Endothelial cell of coronary artery (primary cell): ENCODE data around the gene EXOC3. TPM values are rescaled to one million over a fixed set of nuclear protein-coding genes. Genes with fewer than 3 reads are reported as not detected.

Experiments
- total RNA-seq: library from RNA; depleted of rRNA; stranded (reverse); fragments of >200 nt; gene quantifications from 2 replicates; pipeline ENCODE4 v1.2.3, GENCODE V29; 2014

Gene EXOC3
- 34.5 and 43.8 TPM in 2 replicates for total RNA-seq

DNA sequence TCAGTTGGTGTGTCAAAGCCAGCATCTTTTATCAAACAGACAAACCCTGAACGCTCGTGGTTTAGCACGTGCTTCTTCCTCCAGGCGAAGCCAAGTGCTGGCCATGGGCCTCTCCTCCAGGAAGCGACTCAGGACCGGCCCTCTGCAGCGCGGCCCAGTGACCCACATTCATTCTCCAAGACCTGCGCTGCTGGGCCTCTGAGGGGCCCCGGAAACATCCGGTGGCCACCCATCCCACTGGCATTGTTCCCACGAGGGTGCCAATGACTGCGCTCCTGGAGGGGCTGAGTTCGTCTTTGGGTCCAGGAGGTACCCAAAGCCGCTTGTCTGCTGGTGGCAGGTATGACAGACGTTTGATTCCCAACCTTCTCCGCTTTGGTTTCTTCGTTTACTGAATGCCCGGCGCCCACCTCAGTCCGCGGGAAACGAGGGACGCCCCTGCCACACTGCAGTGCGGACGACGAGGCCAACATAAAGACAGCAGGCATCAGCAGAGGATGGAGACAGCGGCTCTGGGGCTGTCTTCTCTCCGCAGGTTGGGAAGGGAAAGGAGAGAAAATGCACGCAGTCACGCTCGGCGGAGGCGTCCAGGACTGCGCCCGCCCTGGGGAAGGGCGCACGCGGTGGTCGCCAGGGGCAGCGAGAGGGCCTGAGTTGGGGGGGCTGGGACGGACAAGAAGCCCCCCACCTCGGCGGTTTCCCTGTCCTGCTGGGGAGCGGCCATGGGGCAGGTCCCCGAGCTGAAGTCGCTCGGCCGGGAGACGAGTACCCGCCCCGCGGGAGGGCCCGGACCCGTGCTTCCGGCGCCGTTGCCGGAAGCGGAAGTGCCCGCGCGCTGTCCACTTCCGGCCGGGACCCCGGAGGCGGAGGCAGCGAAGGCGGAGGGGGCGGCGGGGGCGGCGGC, at the start of gene EXOC3:
Gene EXOC3 (plus strand): TSS at position 842 of the 904 bp plus-strand sequence. CDS start 3,030 bp downstream, outside the sequence.

Other genes with a start within 250 kb of the EXOC3 start
- 4.3 and 5.5 TPM in 2 replicates for gene CCDC127, start 225.0 kb upstream of the EXOC3 start, total RNA-seq
- 163 and 200 TPM in 2 replicates for gene SDHA, start 224.9 kb upstream of the EXOC3 start, total RNA-seq
- 128 and 169 TPM in 2 replicates for gene PDCD6, start 171.5 kb upstream of the EXOC3 start, total RNA-seq
- gene AHRR, start 121.5 kb upstream of the EXOC3 start, total RNA-seq, result 6.1 and 9.4 TPM in 2 replicates
- 0.45 and 0.66 TPM in 2 replicates for gene SLC9A3, start 81.3 kb downstream of the EXOC3 start, total RNA-seq
- gene CEP72, start 169.2 kb downstream of the EXOC3 start, total RNA-seq, result 3.1 and 4.3 TPM in 2 replicates